ENCODE data around the gene ARHGAP28. TPM values are rescaled to one million over a fixed set of nuclear protein-coding genes. Genes with fewer than 3 reads are reported as not detected.

Gene ARHGAP28
- total and polyA plus RNA-seq, 10 of the 15 experiments (the other 5 are each of a cell fraction or from before 2014, with no cell fraction given): not detected

DNA sequence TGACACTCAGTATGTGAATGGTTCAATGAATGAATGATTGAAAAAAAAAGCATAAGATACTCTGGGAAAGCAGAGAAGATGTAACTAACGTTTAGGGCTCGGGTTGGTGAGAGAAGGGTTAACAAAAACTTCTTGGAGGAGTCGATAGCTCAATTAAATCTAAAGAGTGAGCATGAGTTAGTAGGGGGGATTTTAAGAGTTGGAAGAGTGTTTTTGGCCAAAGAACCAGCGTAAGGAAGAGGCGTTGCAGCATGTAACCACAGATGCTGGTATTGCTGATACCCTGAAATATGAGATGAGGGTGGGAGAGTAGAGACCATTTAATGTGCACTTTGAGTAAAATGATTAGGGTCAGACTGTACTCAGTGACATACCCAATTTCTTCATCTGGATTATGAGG, 14.5 kb downstream of the ARHGAP28 start:
- FAIRE-seq (no peak), ATAC-seq (no peak), DNase-seq (ENCODE audit: low read depth, low spot score) (no peak)
- no peak overlapping the region for H3K9ac ChIP-seq (ENCODE audit: control insufficient read depth, insufficient read depth, low read length)
- H3K4me2 ChIP-seq (ENCODE audit: control insufficient read depth, insufficient read depth): no peak overlapping the region
- no peak overlapping the region for H2AFZ ChIP-seq (ENCODE audit: control insufficient read depth, low read depth, low read length)
- TF ChIP-seq RELA (IDR thresholded peaks at IDR 0.05; ENCODE audit: borderline replicate concordance, partially characterized antibody) (no peak), SIN3A (IDR thresholded peaks at IDR 0.05; ENCODE audit: low read depth, low read length) (no peak), TCF3 (IDR thresholded peaks at IDR 0.05; ENCODE audit: borderline replicate concordance, insufficient read depth, low read depth, low read length) (no peak), ZNF622 (IDR thresholded peaks at IDR 0.05) (no peak), YBX1 (IDR thresholded peaks at IDR 0.05) (no peak), PAX8 (IDR thresholded peaks at IDR 0.05) (no peak), GABPA (IDR thresholded peaks at IDR 0.05; ENCODE audit: low read depth) (no peak), IKZF2 (IDR thresholded peaks at IDR 0.05) (no peak), POLR2AphosphoS5 (IDR thresholded peaks at IDR 0.05; ENCODE audit: low read length) (no peak)
- TF ChIP-seq, protein P1, sequence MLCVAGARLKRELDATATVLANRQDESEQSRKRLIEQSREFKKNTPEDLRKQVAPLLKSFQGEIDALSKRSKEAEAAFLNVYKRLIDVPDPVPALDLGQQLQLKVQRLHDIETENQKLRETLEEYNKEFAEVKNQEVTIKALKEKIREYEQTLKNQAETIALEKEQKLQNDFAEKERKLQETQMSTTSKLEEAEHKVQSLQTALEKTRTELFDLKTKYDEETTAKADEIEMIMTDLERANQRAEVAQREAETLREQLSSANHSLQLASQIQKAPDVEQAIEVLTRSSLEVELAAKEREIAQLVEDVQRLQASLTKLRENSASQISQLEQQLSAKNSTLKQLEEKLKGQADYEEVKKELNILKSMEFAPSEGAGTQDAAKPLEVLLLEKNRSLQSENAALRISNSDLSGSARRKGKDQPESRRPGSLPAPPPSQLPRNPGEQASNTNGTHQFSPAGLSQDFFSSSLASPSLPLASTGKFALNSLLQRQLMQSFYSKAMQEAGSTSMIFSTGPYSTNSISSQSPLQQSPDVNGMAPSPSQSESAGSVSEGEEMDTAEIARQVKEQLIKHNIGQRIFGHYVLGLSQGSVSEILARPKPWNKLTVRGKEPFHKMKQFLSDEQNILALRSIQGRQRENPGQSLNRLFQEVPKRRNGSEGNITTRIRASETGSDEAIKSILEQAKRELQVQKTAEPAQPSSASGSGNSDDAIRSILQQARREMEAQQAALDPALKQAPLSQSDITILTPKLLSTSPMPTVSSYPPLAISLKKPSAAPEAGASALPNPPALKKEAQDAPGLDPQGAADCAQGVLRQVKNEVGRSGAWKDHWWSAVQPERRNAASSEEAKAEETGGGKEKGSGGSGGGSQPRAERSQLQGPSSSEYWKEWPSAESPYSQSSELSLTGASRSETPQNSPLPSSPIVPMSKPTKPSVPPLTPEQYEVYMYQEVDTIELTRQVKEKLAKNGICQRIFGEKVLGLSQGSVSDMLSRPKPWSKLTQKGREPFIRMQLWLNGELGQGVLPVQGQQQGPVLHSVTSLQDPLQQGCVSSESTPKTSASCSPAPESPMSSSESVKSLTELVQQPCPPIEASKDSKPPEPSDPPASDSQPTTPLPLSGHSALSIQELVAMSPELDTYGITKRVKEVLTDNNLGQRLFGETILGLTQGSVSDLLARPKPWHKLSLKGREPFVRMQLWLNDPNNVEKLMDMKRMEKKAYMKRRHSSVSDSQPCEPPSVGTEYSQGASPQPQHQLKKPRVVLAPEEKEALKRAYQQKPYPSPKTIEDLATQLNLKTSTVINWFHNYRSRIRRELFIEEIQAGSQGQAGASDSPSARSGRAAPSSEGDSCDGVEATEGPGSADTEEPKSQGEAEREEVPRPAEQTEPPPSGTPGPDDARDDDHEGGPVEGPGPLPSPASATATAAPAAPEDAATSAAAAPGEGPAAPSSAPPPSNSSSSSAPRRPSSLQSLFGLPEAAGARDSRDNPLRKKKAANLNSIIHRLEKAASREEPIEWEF (IDR thresholded peaks at IDR 0.05; ENCODE audit: insufficient replicate concordance, low read depth, low read length): no peak
- H3K9me3 ChIP-seq (replicated peaks; ENCODE audit: control insufficient read depth, insufficient read depth, low read length): no peaks in the 10 kb centered on the region
- WGBS (ENCODE audit: insufficient coverage, insufficient replicate concordance, low lambda C conversion rate, missing lambda C conversion rate): 0% methylated on average over 5 of the region's 5 CpGs
- in situ Hi-C loops (cut with MboI): no loop called here
- no peaks in the 10 kb centered on the region for H3K79me2 ChIP-seq (ENCODE audit: control insufficient read depth, insufficient read depth, low read length)
- H3K4me1 ChIP-seq (ENCODE audit: control insufficient read depth, insufficient read depth, low read length): no peaks in the 10 kb centered on the region
- H3K27me3 ChIP-seq (replicated peaks in 1 of 2; ENCODE audit: control insufficient read depth in 2 of 2, insufficient read depth in 2 of 2, low read length in 1 of 2): no peaks in the 10 kb centered on the region
- SMC1A ChIA-PET (ENCODE audit: uncharacterized antibody, unreplicated experiment): no interaction called here
- no peaks in the 10 kb centered on the region for H4K20me1 ChIP-seq (ENCODE audit: control insufficient read depth, insufficient read depth)
- no peak overlapping the region for H3K27ac ChIP-seq (ENCODE audit: control insufficient read depth, insufficient read depth)
- H3K36me3 ChIP-seq (ENCODE audit: control insufficient read depth in 2 of 2, insufficient read depth in 2 of 2, low read length in 1 of 2): no peaks in the 10 kb centered on the region
- POLR2A ChIA-PET: no interaction called here
- RAD21 ChIA-PET (ENCODE audit: unreplicated experiment): no interaction called here
- BruUV-seq (replicated peaks): no TSS peak
- no peak overlapping the region for H3K4me3 ChIP-seq
- intact Hi-C loops (cut with micrococcal nuclease; ENCODE audit: unreplicated experiment): loop anchor here (10.0 kb wide), 1 partner anchor 199 kb away; no protein-coding TSS in a partner anchor
- CTCF ChIA-PET: no interaction called here
